ENCODE results near the gene FBXO40.

DNA sequence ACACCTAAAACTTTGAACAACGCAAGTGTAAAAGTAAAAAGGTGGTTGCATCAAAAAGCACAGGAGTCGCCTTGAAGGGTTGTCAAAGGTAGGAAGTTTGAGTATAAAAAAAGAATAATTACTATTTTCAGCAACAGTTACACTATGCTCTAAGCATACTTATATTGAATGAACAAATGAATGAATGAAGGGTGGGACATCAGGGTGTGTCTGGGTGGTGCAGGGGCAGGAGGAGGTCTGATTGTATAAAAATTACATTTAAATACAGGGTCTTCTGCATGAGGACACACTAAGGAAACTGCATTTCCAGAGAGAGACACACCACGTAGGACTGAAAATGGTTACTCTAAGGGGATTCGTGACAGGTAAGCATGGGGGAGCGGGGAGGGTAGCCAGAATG is 25.5 kb upstream of the FBXO40 start, which contains the start of gene ARGFX:
- TF ChIP-seq, protein P1, sequence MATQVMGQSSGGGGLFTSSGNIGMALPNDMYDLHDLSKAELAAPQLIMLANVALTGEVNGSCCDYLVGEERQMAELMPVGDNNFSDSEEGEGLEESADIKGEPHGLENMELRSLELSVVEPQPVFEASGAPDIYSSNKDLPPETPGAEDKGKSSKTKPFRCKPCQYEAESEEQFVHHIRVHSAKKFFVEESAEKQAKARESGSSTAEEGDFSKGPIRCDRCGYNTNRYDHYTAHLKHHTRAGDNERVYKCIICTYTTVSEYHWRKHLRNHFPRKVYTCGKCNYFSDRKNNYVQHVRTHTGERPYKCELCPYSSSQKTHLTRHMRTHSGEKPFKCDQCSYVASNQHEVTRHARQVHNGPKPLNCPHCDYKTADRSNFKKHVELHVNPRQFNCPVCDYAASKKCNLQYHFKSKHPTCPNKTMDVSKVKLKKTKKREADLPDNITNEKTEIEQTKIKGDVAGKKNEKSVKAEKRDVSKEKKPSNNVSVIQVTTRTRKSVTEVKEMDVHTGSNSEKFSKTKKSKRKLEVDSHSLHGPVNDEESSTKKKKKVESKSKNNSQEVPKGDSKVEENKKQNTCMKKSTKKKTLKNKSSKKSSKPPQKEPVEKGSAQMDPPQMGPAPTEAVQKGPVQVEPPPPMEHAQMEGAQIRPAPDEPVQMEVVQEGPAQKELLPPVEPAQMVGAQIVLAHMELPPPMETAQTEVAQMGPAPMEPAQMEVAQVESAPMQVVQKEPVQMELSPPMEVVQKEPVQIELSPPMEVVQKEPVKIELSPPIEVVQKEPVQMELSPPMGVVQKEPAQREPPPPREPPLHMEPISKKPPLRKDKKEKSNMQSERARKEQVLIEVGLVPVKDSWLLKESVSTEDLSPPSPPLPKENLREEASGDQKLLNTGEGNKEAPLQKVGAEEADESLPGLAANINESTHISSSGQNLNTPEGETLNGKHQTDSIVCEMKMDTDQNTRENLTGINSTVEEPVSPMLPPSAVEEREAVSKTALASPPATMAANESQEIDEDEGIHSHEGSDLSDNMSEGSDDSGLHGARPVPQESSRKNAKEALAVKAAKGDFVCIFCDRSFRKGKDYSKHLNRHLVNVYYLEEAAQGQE (IDR thresholded peaks at IDR 0.05; ENCODE audit: insufficient read depth in 1 of 2, low read depth in 2 of 2, low read length in 2 of 2) = no peak
- TF ChIP-seq POLR2AphosphoS5 (IDR thresholded peaks at IDR 0.05; ENCODE audit: low read depth, low read length) (no peak), TAF1 (IDR thresholded peaks at IDR 0.05; ENCODE audit: borderline replicate concordance, insufficient read depth, low read length) (no peak)
